Urinary bladder (tissue), 4 donors: ENCODE measurements around the gene XNDC1N. TPM values are rescaled to one million over a fixed set of nuclear protein-coding genes. Genes with fewer than 3 reads are reported as not detected.
"Not testable (repeated sequence)": the region's sequence is repeated elsewhere in the genome, so short reads cannot be mapped to it uniquely, and the experiment has no call there.

Experiments
- DNase-seq: peaks from one replicate; pipeline ENCODE4 v3.0.0-alpha.2; 2015; ENCODE audit errors: extremely low spot score
- H3K27ac ChIP-seq: one replicate; pipeline ENCODE4 v1.5.1; 2013; ENCODE audit warnings: low read depth, mild to moderate bottlenecking, moderate library complexity
- H3K36me3 ChIP-seq: one replicate; pipeline ENCODE4 v1.6.1; 2013; ENCODE audit warnings: mild to moderate bottlenecking, moderate library complexity; ENCODE audit not compliant: insufficient read depth
- H3K4me1 ChIP-seq: one replicate; pipeline ENCODE4 v1.6.1; 2013; ENCODE audit warnings: mild to moderate bottlenecking, moderate library complexity; ENCODE audit not compliant: insufficient read depth
- H3K4me3 ChIP-seq: one replicate; pipeline ENCODE4 v1.5.1; 2013; ENCODE audit warnings: low read depth, low read length
- WGBS: extraction: QIAGEN DNeasy Blood & Tissue Kit; methylation state at CpG from one replicate; pipeline ENCODE4 v1.1.7; 2013; 5-methylcytosine and 5-hydroxymethylcytosine counted together
- polyA plus RNA-seq: library from polyadenylated mRNA; stranded (reverse); fragments of 200-250 nt; gene quantifications from one replicate; pipeline ENCODE4 v1.2.3, GENCODE V29; 2013
- total RNA-seq: library from RNA; depleted of rRNA; stranded (reverse); fragments of >200 nt; gene quantifications from one replicate; pipeline ENCODE4 v1.2.3, GENCODE V29; 2014
- donor health status: healthy with polysubstance abuse.
- donor health status: healthy.

Gene XNDC1N
- total and polyA plus RNA-seq, 2 donors, result 4.2 to 20.7 TPM

- Histone ChIP-seq H3K4me1 (no peaks in the 10 kb centered on the region), H3K36me3 (peaks cover 5% of the 10 kb centered on the region), H3K4me3 (no peak overlapping the region), H3K27ac (no peak overlapping the region)
- 94% methylated on average over 7 of the region's 7 CpGs for WGBS
- DNase-seq, result no peak
Measured at GRCh38 chr11:71914617-71915189, 13.7 kb downstream of the XNDC1N start.

- WGBS, result 56% methylated on average over 5 of the region's 5 CpGs
- peaks cover 5% of the 10 kb centered on the region for H3K36me3 ChIP-seq
- no peak for DNase-seq
Measured at GRCh38 chr11:71913756-71914526, 14.5 kb downstream of the XNDC1N start.

GRCh38 chr11:71911986-71912340 is 16.4 kb downstream of the XNDC1N start:
- not testable (repeated sequence) for H3K4me1 ChIP-seq, H3K4me3 ChIP-seq, DNase-seq, H3K36me3 ChIP-seq, H3K27ac ChIP-seq
- 89% methylated on average over 10 of the region's 10 CpGs for WGBS

More at GRCh38 chr11:71913756-71914526, 14.5 kb downstream of the XNDC1N start:
- no peaks in the 10 kb centered on the region for H3K4me1 ChIP-seq
- no peak overlapping the region for H3K4me3 ChIP-seq
- H3K27ac ChIP-seq, result no peak overlapping the region

- WGBS, result 80% methylated on average over 10 of the region's 10 CpGs
- not testable (repeated sequence) for H3K4me1 ChIP-seq, DNase-seq, H3K4me3 ChIP-seq, H3K36me3 ChIP-seq, H3K27ac ChIP-seq
Measured at GRCh38 chr11:71911321-71911985, 16.9 kb downstream of the XNDC1N start.

- 88% methylated on average over 5 of the region's 5 CpGs for WGBS
- not testable (repeated sequence) for H3K27ac ChIP-seq, H3K4me3 ChIP-seq, DNase-seq, H3K36me3 ChIP-seq, H3K4me1 ChIP-seq
Measured at GRCh38 chr11:71910775-71911174, 17.6 kb downstream of the XNDC1N start.

- WGBS, result 90% methylated on average over 9 of the region's 9 CpGs
- DNase-seq, result no peak
- H3K27ac ChIP-seq, result no peak overlapping the region
- H3K4me3 ChIP-seq, result no peak overlapping the region
- no peaks in the 10 kb centered on the region for H3K4me1 ChIP-seq
- no peaks in the 10 kb centered on the region for H3K36me3 ChIP-seq
Measured at GRCh38 chr11:71908218-71908617, 20.2 kb downstream of the XNDC1N start.

- DNase-seq, H3K4me3 ChIP-seq, H3K4me1 ChIP-seq, H3K36me3 ChIP-seq, H3K27ac ChIP-seq: not testable (repeated sequence)
- 66% methylated on average over 14 of the region's 14 CpGs for WGBS
Measured at GRCh38 chr11:71901137-71901536, 27.3 kb downstream of the XNDC1N start.

- DNase-seq, result no peak
- no peaks in the 10 kb centered on the region for H3K36me3 ChIP-seq
- no peak overlapping the region for H3K27ac ChIP-seq
- 95% methylated on average over 12 of the region's 12 CpGs for WGBS
- H3K4me3 ChIP-seq, result no peak overlapping the region
- no peaks in the 10 kb centered on the region for H3K4me1 ChIP-seq
Measured at GRCh38 chr11:71895961-71896360, 32.4 kb downstream of the XNDC1N start.

- not testable (repeated sequence) for H3K27ac ChIP-seq, H3K36me3 ChIP-seq, H3K4me1 ChIP-seq, H3K4me3 ChIP-seq, DNase-seq
- WGBS, result 93% methylated on average over 14 of the region's 14 CpGs
Measured at GRCh38 chr11:71889181-71889872, 39.1 kb downstream of the XNDC1N start.

GRCh38 chr11:71888335-71889010 is 39.9 kb downstream of the XNDC1N start:
- 91% methylated on average over 14 of the region's 14 CpGs for WGBS
- not testable (repeated sequence) for H3K4me1 ChIP-seq, H3K36me3 ChIP-seq, DNase-seq, H3K4me3 ChIP-seq, H3K27ac ChIP-seq

- H3K27ac ChIP-seq, H3K36me3 ChIP-seq, H3K4me1 ChIP-seq, H3K4me3 ChIP-seq, DNase-seq: not testable (repeated sequence)
- 97% methylated on average over 12 of the region's 12 CpGs for WGBS
Measured at GRCh38 chr11:71885806-71886205, 42.6 kb downstream of the XNDC1N start.
